Stimulated activated CD8-positive, alpha-beta memory T cell treated with anti-CD3 and anti-CD28 coated beads, Interleukin-2, amount 100 ng/mL, for 1 hour (primary cell): Measurements from ENCODE around the gene WDR73.

Source experiments
- DNase-seq, 2 donors: peaks; one replicate each; pipeline ENCODE4 v3.0.0-alpha.2; 2020; ENCODE audit warnings: low read depth in 2 of 2

The WDR73 gene

DNA sequence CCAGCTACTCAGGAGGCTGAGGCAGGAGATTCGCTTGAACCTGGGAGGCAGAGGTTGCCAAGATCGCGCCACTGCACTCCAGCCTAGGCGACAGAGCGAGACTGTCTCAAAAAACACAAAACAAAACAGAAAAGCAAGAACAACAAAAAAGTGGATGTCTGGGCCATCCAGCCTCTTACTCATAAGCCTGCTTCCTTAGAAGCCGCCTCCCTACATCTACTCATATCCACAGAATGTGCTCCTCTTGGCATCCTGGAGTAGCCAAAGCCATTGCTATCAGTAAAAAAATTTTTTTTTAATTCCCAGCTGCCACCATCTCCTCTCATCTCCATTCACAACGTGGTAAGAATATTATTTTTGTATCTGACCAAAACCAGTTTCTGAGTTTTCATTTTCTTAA lies 42.5 kb downstream of the WDR73 start:
- no peak for DNase-seq

DNA sequence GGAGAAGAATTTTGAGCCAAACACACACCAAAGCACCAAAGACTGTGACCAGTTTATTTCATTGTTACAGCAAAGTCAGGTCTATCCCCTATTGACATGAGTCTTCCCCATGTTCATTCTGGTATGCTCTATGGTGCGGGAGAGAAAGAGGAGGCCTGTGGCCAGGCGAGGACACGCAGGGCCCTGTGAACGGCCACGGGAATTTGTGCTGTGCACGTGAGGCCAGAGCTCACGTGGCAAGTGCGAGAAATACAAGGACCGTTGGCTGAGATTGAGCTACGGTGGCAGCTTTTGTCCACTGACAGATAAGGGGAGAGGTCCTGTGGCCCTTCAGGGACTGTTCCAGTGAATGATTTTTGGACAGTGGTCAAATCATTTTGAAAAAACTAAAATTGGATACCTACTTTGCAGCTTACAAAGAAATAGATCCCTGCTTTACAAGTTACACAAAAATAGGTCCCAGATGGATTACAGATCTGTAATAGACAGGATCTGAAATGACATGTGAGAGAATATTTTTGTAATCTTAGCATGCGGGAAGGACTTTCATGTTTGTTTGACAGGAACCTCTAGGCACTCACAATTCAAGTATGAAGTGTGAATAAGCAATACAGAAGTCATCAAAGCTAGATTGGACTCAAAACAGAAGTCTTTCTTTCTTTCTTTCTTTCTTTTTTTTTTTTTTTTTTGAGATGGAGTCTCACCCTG lies 44.1 kb downstream of the WDR73 start:
- DNase-seq: no peak

GRCh38 chr15:84608707-84609284 lies 45.3 kb downstream of the WDR73 start:
- no peak for DNase-seq

- no peak for DNase-seq
These were observed 47.4 kb downstream of the WDR73 start for GRCh38 chr15:84606653-84607120.

- no peak for DNase-seq
These were observed 48.6 kb downstream of the WDR73 start for GRCh38 chr15:84605554-84605882.

DNA sequence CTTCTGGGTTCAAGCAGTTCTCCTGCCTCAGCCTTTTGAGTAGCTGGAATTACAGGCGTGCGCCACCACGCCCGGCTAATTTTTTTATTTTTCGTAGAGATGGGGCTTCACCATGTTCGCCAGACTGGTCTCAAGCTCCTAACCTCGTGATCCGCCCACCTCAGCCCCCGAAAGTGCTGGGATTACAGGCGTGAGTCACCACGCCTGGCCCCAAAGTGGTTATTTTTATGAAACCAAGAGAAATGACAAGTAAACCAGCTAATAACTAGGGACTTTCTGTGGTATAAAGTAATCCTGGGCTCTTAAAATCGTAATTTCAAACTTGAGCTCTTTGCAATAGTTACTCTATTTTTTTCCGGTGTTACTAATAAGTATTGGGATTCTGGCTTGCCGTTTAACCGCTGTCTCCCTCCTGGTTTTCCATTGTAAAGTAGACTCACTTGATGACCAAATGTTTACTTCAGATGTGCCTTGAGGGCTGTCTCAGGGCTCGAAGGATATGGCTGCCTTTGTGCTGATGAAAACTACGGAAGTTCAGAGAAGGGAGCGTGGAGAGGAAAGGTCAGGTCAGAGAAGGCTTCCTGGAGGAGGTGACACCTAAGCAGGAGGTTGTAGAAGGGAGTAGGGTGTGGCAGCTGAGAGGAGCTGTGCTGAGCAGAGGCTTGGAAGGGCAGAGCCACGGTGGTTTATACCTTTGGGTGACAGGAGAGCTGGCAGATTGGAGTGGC lies 49.1 kb downstream of the WDR73 start:
- DNase-seq: no peak

GRCh38 chr15:84603630-84604379 lies 50.3 kb downstream of the WDR73 start:
- no peak for DNase-seq

DNA sequence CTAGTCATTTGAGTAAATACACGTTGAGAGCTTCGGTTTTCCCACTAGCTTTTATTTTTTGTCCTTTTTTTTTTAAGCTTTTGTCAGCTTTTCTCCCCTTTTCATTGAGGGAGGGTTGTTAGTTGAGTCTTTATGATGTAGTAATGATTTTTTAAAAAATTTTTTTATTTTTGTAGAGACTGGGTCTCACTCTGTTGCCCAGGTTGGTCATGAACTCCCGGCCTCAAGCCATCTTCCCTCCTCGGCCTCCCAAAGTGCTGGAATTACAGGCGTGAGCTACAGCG lies 52.6 kb downstream of the WDR73 start:
- DNase-seq: no peak

- DNase-seq: peak; percentile 79 to 84
These were observed 53.2 kb downstream of the WDR73 start, which contains the start of gene ZSCAN2 for GRCh38 chr15:84600687-84601554. Gene ZSCAN2 (plus strand): TSS chr15:84601009. CDS start chr15:84603928, 2,919 bp downstream.

GRCh38 chr15:84600331-84600686 lies 53.8 kb downstream of the WDR73 start:
- peak in 1 of 2 donors; percentile 24 for DNase-seq

GRCh38 chr15:84599906-84600305 lies 54.2 kb downstream of the WDR73 start:
- DNase-seq: no peak

- DNase-seq: no peak
These were observed 55.1 kb downstream of the WDR73 start for GRCh38 chr15:84598993-84599392.

DNA sequence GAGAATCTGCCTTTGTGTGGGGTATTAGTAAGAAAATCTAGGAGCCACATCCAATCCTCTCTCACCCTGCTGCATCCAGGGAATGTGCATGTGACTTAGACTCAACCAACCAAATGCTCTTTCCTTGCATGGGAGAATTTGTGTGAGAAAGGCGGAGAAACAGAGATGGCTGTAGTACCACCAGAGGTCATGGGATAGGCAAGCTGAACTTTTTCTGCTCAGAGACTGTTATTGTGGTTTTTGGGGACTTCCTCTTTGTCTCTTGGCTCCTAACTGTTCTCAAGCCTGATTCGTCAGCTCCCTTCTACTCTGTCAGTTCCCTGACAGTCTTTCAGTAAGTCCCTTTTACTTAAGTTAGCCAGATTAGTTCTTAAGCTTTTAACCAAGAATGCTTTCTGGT lies 55.8 kb downstream of the WDR73 start:
- no peak for DNase-seq

- DNase-seq: no peak
These were observed 56.8 kb downstream of the WDR73 start for GRCh38 chr15:84597296-84597695.

- DNase-seq: no peak
These were observed 58.4 kb downstream of the WDR73 start for GRCh38 chr15:84595660-84596059.

DNA sequence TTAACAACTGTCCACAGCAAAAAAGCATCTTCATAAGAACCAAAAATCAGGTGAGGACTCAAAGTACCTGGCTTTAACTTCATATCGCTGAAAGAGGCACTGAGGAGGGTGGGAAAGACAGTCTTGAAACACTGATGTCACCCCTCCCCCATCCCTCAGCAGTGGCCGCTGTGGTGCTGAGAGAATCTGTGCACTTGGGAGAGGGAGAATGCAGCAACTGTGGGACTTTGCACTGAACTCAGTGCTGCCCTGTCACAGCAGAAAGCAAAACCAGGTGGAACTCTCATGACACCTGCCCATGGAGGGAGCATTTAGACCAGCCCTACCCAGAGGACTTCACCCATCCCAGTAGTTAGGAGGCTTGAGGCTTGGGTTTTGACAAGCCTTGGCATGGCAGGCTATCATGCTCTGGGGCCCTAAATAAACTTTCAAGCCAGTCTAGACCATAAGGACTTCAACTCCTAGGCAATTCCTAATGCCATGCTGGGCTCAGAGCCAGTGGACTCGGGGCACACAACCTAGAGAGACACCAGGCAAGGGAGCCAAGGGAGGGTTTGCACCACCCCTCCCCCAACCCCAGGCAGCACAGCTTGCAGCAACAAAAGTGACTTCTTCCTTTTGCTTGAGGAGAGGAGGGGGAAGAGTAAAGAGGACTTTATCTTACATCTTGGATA lies 59.3 kb downstream of the WDR73 start:
- DNase-seq: no peak

DNA sequence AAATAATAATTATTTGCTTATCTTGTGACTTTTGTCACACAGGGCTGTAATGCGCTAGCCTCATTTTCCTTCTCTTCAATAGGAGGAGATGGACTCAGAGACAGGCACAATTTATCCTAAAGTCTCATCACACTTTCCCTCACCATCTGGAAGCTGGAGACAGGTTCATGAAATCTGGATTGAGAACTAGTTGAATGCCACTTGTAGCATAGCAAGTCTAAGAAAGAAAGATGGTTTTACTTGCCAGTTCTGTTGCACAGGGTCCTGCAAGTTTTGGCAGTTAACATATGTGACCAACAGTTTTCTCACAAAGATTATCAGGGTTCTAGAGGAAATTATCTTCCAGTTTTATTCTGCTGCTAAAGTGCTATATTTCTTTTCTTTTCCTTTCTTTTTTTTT lies 62.3 kb downstream of the WDR73 start:
- no peak for DNase-seq

- DNase-seq: no peak
These were observed 63.7 kb downstream of the WDR73 start for GRCh38 chr15:84590406-84590805.
